ENCODE results near the gene MEGF6. TPM values are rescaled to one million over a fixed set of nuclear protein-coding genes. Genes with fewer than 3 reads are reported as not detected.

The MEGF6 gene
- total RNA-seq, 4 donors from 2014 or later = 4.1 to 27.1 (median 11.4) TPM

GRCh38 chr1:3480369-3480719 lies 131.0 kb downstream of the MEGF6 start:
- DNase-seq = peak; percentile 67
- TF ChIP-seq POLR2A (IDR thresholded peaks at IDR 0.05) = no peak
- TF ChIP-seq POLR2AphosphoS5 (IDR thresholded peaks at IDR 0.05) = no peak
- no peak for TF ChIP-seq CTCF (IDR thresholded peaks at IDR 0.05)
- no peak for TF ChIP-seq EP300 (IDR thresholded peaks at IDR 0.05; ENCODE audit: low read depth)

GRCh38 chr1:3479511-3480368 lies 131.6 kb downstream of the MEGF6 start:
- WGBS, 2 donors (ENCODE audit: low coverage in 1 of 2) = 73% methylated on average over 29 of the region's 30 CpGs; no CpG with 5 or more reads in 1 of the 2 donors
- Histone ChIP-seq H3K4me1 (peaks cover 0 to 9% (median 7%) of the 10 kb centered on the region in 4 donors), H3K27me3 (no peaks in the 10 kb centered on the region), H3K4me3 (no peak overlapping the region), H3K27ac (peak overlapping the region in 1 of 4 donors; percentile 25), H3K9me3 (no peaks in the 10 kb centered on the region), H3K36me3 (no peaks in the 10 kb centered on the region)
- in situ Hi-C loops (cut with MboI; ENCODE audit: low pct_ligation_motif_present in 1 of 4, low pct_unique_long_range_greater_than_20kb in 1 of 4, low sequenced_read_pairs in 3 of 4) = loop anchor here in 1 of 4 donors (10.0 kb wide), 1 partner anchor 145 kb away; the partner anchor contains the start of gene TPRG1L
- no peak for TF ChIP-seq EP300 (IDR thresholded peaks at IDR 0.05; ENCODE audit: low read depth)
- no peak for TF ChIP-seq POLR2A (IDR thresholded peaks at IDR 0.05)
- no peak for TF ChIP-seq CTCF (IDR thresholded peaks at IDR 0.05)
- no peak for TF ChIP-seq POLR2AphosphoS5 (IDR thresholded peaks at IDR 0.05)
- intact Hi-C loops (cut with DNase I; ENCODE audit: low total_unique reads) = no loop called here
- no peak for DNase-seq

More at GRCh38 chr1:3480369-3480719, 131.0 kb downstream of the MEGF6 start:
- 47% methylated on average over 21 of the region's 21 CpGs; no CpG with 5 or more reads in 1 of the 2 donors for WGBS, 2 donors (ENCODE audit: low coverage in 1 of 2)
- no peaks in the 10 kb centered on the region for H3K36me3 ChIP-seq
- H3K4me1 ChIP-seq = peaks cover 0 to 9% (median 7%) of the 10 kb centered on the region in 4 donors
- peak overlapping the region in 1 of 4 donors; percentile 25 for H3K27ac ChIP-seq
- no peaks in the 10 kb centered on the region for H3K27me3 ChIP-seq
- H3K4me3 ChIP-seq = no peak overlapping the region
- in situ Hi-C loops (cut with MboI; ENCODE audit: low pct_ligation_motif_present in 1 of 4, low pct_unique_long_range_greater_than_20kb in 1 of 4, low sequenced_read_pairs in 3 of 4) (loop anchor here in 1 of 4 donors (10.0 kb wide), 1 partner anchor 144 kb away; the partner anchor contains the start of gene TPRG1L), intact Hi-C loops (cut with DNase I; ENCODE audit: low total_unique reads) (no loop called here)
- no peaks in the 10 kb centered on the region for H3K9me3 ChIP-seq

GRCh38 chr1:3478187-3478586 lies 133.1 kb downstream of the MEGF6 start:
- H3K4me3 ChIP-seq = no peak overlapping the region
- no peak for DNase-seq
- peaks cover 0 to 9% (median 4%) of the 10 kb centered on the region in 4 donors for H3K4me1 ChIP-seq
- intact Hi-C loops (cut with DNase I; ENCODE audit: low total_unique reads) (no loop called here), in situ Hi-C loops (cut with MboI; ENCODE audit: low pct_ligation_motif_present in 1 of 4, low pct_unique_long_range_greater_than_20kb in 1 of 4, low sequenced_read_pairs in 3 of 4) (no loop called here)
- TF ChIP-seq POLR2AphosphoS5 (IDR thresholded peaks at IDR 0.05) = no peak
- TF ChIP-seq EP300 (IDR thresholded peaks at IDR 0.05; ENCODE audit: low read depth) = no peak
- 72% methylated on average over 23 of the region's 24 CpGs; no CpG with 5 or more reads in 1 of the 2 donors for WGBS, 2 donors (ENCODE audit: low coverage in 1 of 2)
- no peaks in the 10 kb centered on the region for H3K9me3 ChIP-seq
- no peaks in the 10 kb centered on the region for H3K36me3 ChIP-seq
- no peak overlapping the region for H3K27ac ChIP-seq
- H3K27me3 ChIP-seq = no peaks in the 10 kb centered on the region

GRCh38 chr1:3477241-3477995 lies 133.9 kb downstream of the MEGF6 start:
- Histone ChIP-seq H3K4me1 (peaks cover 0 to 9% (median 4%) of the 10 kb centered on the region in 4 donors), H3K27ac (no peak overlapping the region), H3K27me3 (no peaks in the 10 kb centered on the region), H3K4me3 (no peak overlapping the region), H3K36me3 (no peaks in the 10 kb centered on the region), H3K9me3 (no peaks in the 10 kb centered on the region)
- TF ChIP-seq POLR2AphosphoS5 (IDR thresholded peaks at IDR 0.05) (no peak), POLR2A (IDR thresholded peaks at IDR 0.05) (no peak), EP300 (IDR thresholded peaks at IDR 0.05; ENCODE audit: low read depth) (no peak), CTCF (IDR thresholded peaks at IDR 0.05) (no peak)
- DNase-seq = no peak
- intact Hi-C loops (cut with DNase I; ENCODE audit: low total_unique reads) (no loop called here), in situ Hi-C loops (cut with MboI; ENCODE audit: low pct_ligation_motif_present in 1 of 4, low pct_unique_long_range_greater_than_20kb in 1 of 4, low sequenced_read_pairs in 3 of 4) (no loop called here)
- WGBS, 2 donors (ENCODE audit: low coverage in 1 of 2) = 64% methylated on average over 21 of the region's 28 CpGs; no CpG with 5 or more reads in 1 of the 2 donors
